HG02588 (cell line): Measurements from ENCODE around the gene CACNA1E.
A peak's percentile ranks its signal among the peaks of the same experiment; 100 is the strongest.

ENCODE experiments used
- ATAC-seq: cut with Tn5 transposase; IDR thresholded peaks from one replicate; pipeline ENCODE4 v1.9.1; 2021; ENCODE audit warnings: mild to moderate bottlenecking, moderate library complexity; ENCODE audit not compliant: unreplicated experiment

CACNA1E gene

DNA sequence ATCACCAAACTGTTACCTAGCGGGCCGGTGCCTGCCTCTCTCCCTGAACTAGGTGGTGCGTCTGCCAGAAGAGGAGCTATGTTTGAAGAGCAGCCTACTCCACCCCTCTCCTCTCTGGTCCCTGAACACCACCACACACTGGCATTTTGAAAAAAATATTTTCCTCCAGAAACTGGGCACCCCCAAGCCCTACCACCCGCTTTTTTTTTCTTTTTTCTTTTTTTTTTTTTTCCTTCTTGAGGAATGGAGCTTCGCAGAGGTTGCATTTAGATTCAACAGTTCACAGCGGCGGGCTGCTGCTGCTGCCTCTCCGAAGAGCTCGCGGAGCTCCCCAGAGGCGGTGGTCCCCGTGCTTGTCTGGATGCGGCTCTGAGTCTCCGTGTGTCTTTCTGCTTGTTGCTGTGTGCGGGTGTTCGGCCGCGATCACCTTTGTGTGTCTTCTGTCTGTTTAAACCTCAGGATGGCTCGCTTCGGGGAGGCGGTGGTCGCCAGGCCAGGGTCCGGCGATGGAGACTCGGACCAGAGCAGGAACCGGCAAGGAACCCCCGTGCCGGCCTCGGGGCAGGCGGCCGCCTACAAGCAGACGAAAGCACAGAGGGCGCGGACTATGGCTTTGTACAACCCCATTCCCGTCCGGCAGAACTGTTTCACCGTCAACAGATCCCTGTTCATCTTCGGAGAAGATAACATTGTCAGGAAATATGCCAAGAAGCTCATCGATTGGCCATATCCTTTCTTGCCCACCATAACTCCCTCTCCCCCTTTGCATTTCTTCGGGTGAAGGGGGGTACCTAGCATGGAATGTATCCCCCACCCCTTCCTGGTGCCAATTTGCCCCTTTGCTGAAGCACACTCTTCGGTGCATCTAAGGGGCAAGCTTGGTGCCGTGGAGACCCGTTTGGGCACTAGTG lies at the start of gene CACNA1E:
Gene CACNA1E (plus strand): TSS at position 233 of the 911 bp plus-strand sequence. CDS start 228 bp downstream, at position 461.
- no peak for ATAC-seq

DNA sequence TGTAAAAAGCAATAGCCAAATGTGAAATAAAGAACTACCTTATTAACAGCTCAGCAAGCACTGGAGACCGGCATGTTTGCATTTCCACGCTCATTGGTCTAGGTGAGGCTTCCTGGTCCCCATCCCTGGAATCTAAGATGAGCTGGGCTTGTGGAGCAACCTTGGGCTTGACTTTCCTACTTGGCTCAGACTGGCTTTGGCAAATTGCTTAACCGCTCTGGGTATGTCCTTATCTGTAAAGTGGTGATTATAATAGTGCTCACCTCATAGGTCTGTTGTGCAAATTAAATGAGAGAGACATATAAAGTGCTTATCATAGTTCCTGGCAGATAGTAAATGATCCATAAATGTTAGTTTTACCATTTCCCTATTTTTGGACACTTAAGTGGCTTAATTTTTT lies 49.4 kb upstream of the CACNA1E start:
- ATAC-seq: no peak

DNA sequence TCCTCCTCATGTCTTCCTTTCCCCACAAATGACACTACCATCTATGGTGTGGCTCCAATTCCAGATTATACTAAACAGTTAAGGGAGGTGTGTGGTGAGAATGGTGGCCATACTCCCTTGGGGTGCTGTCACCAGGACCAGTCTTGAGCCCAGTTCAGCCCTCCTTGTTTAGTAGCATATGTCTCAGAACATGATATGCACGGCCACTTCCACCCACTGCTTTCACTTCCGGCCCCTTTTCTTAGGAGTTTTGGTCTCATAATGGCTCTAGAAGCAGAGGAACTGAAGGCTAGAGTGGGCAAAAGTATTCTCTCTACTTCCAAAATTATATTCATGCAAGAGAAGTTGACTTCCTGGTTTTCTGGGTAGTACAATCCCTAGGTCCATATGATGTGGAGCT lies 45.3 kb upstream of the CACNA1E start:
- no peak for ATAC-seq

DNA sequence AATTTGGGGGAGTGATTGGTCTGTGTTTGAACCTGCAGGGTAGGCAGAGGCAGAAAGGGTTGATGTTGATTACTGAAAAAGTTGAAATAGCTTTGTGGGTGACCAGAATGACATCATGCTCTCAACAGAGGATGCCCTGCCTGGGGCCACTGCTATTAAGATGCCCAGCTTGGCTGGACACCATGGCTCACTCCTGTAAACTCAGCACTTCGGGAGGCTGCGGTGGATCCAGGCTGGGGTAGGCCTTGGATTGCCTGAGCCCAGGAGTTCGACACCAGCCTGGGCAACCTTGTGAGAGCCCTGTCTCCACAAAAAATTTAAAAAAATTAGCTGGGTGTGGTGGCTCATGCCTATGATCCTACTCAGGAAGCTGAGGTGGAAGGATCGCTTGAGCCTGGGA lies 42.8 kb upstream of the CACNA1E start:
- ATAC-seq: no peak

GRCh38 chr1:181442181-181442525 lies 41.2 kb upstream of the CACNA1E start:
- no peak for ATAC-seq

GRCh38 chr1:181443231-181443853 lies 40.0 kb upstream of the CACNA1E start:
- ATAC-seq: no peak

GRCh38 chr1:181445436-181445835 lies 37.9 kb upstream of the CACNA1E start:
- no peak for ATAC-seq

GRCh38 chr1:181448461-181448860 lies 34.9 kb upstream of the CACNA1E start:
- ATAC-seq: no peak

- ATAC-seq: no peak
Measured at GRCh38 chr1:181451661-181452230, 31.6 kb upstream of the CACNA1E start.

GRCh38 chr1:181452746-181453145 lies 30.6 kb upstream of the CACNA1E start:
- no peak for ATAC-seq

DNA sequence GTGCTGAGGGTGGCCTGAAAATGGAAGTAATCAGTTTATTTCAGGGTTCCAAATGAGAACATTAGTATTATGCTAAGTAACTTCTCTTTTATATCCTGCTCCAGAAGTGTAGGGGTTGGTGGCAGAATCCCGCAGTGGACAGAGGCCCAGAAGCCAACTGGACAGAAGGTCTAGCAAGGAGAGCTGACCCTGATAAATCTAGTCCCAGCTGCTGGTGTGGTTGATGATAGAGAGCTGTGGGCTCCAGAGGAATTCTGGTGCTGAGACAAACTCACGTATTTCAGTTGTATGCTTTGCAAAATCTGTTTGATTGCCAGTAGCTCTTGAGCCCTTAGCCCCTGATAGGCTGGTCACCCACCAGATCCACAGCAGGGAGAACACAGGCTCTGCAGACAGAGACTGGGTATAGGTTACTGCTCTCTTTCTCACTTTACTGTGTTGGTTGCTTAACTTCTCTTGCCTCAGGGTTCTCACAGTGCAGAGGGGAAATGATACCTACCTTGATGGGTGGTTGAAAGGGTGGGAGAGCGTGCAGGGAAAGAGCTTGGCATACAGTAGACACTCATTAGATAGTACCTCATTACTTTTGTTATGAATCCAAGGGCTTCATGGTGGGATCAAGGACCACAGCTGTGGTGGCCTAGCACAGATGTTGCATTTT lies 29.6 kb upstream of the CACNA1E start:
- ATAC-seq: no peak

- no peak for ATAC-seq
Measured at GRCh38 chr1:181456551-181456950, 26.8 kb upstream of the CACNA1E start.

- ATAC-seq: no peak
Measured at GRCh38 chr1:181458419-181458818, 24.9 kb upstream of the CACNA1E start.

- ATAC-seq: no peak
Measured at GRCh38 chr1:181459067-181459466, 24.2 kb upstream of the CACNA1E start.

- no peak for ATAC-seq
Measured at GRCh38 chr1:181469829-181470228, 13.5 kb upstream of the CACNA1E start.

- ATAC-seq: no peak
Measured at GRCh38 chr1:181475580-181475979, 7.7 kb upstream of the CACNA1E start.

- no peak for ATAC-seq
Measured at GRCh38 chr1:181476581-181476980, 6.7 kb upstream of the CACNA1E start.

DNA sequence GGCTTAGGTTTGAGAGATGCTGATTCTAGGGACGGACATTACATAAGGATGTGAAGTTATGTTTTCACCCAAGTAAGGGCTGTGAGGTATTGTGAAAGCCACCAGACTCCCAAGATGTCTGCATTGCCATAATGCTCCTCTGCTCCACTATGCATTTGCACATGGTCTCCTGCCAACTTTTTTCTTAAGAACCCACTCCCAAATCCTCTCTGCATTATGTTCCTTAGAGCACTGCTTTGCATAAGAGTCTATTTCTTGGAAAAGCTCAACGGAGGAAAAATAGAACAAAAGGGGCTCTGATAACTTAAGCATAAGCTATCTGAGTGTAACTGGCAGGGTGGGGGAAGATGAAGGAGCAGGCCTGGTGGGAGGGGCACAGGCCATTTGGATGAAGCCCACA lies 5.0 kb upstream of the CACNA1E start:
- no peak for ATAC-seq

- peak; percentile 76 for ATAC-seq
Measured at GRCh38 chr1:181479137-181479745, 4.1 kb upstream of the CACNA1E start.

DNA sequence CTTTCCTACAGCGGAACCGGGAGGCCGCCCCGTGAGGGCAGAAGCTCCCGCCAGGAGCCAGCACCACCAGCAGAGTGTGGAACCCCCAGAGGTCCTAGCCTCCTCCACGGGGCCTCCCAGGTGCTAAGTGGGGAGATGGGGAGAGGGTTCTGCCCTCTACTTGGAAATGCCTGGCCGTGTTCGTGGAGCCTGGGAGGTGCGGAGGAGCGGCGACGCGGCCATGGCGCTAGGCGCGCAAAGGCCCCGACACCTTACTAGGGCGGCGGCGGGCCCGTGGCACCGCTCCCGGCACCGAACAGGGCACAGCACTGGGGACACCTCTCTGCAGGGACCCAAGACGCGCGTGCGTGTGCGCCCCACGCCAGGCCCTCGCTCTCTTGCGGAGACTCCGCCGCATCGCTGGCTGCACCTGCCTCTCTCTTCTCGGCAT lies 1.3 kb upstream of the CACNA1E start:
- ATAC-seq: no peak
